Skeletal muscle tissue (tissue), 4 donors: Measurements from ENCODE around the gene BRI3BP. TPM values are rescaled to one million over a fixed set of nuclear protein-coding genes. Genes with fewer than 3 reads are reported as not detected.

Source experiments
- H3K27ac ChIP-seq: one replicate; pipeline ENCODE4 v1.7.0; 2013; ENCODE audit warnings: mild to moderate bottlenecking, low read depth, low read length, inconsistent platforms
- H3K27me3 ChIP-seq, 3 donors: one replicate each; pipeline ENCODE4 v1.7.0; 2013; ENCODE audit warnings: low read length in 3 of 3; ENCODE audit not compliant: control insufficient read depth in 3 of 3, insufficient read depth in 3 of 3
- H3K36me3 ChIP-seq, 3 donors: one replicate each; pipeline ENCODE4 v1.7.0; 2013; ENCODE audit warnings: low read length in 3 of 3; ENCODE audit not compliant: control insufficient read depth in 3 of 3, insufficient read depth in 3 of 3
- H3K4me1 ChIP-seq, 3 donors: one replicate each; pipeline ENCODE4 v1.7.0; 2013; ENCODE audit warnings: low read length in 3 of 3, mild to moderate bottlenecking in 3 of 3; ENCODE audit not compliant: control insufficient read depth in 3 of 3, insufficient read depth in 3 of 3
- H3K4me3 ChIP-seq, 3 donors: one replicate each; pipeline ENCODE4 v1.7.0; 2013; ENCODE audit warnings: low read length in 3 of 3
- H3K9ac ChIP-seq, 3 donors: one replicate each; pipeline ENCODE4 v1.7.0; 2013; ENCODE audit warnings: low read length in 3 of 3, mild to moderate bottlenecking in 3 of 3, moderate library complexity in 2 of 3, low read depth in 1 of 3
- H3K9me3 ChIP-seq, 3 donors: one replicate each; pipeline ENCODE4 v1.7.0; 2013; ENCODE audit warnings: low read length in 3 of 3; ENCODE audit not compliant: control insufficient read depth in 3 of 3
- total RNA-seq: library from RNA; depleted of rRNA; stranded (reverse); fragments of >200 nt; gene quantifications from one replicate; pipeline ENCODE4 v1.2.3, GENCODE V29; 2014
- donor health status: Osteomylitis.

Gene BRI3BP, protein sequence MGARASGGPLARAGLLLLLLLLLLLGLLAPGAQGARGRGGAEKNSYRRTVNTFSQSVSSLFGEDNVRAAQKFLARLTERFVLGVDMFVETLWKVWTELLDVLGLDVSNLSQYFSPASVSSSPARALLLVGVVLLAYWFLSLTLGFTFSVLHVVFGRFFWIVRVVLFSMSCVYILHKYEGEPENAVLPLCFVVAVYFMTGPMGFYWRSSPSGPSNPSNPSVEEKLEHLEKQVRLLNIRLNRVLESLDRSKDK
- 4.2 TPM for total RNA-seq

DNA sequence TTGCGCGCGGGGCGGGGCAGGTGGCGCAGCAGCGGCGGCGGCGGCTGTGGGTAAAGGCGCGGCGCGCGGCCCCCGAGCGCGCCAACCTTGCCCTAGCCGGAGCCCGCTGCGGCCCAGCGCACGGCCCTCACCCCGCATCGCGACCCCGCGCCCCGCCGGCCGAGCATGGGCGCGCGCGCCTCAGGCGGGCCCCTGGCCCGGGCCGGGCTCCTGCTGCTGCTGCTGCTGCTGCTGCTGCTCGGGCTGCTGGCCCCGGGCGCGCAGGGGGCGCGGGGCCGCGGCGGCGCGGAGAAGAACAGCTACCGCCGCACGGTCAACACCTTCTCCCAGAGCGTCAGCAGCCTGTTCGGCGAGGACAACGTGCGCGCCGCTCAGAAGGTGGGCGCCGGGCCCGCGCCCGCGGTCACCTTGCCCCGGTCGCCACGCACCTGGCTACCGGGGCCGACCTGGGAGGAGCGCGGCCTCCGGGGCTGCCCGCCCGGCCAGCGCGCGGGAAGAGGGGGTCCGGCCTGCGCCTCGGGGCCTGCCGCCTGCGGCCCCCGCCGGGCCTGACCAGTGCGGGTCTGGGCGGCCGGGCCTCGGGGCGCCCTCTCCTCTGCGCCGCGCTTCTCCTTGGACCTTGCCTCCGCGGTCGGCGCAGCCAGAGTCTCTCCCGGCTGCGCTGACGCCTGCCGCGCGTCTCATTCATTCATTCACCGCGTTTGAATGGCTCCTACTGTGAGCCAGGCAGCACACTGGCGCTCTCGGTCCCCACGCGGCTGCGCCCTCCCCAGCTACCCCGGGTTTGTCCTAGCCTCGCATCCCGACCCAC lies at the start of gene BRI3BP:
TSS of gene BRI3BP (plus strand) at position 20 of the 811 bp plus-strand sequence. CDS start at position 166, 146 bp downstream.
- Histone ChIP-seq H3K4me1 (peaks cover 11 to 15% (median 12%) of the 10 kb centered on the region in 3 donors), H3K4me3 (peak within 1 kb of the TSS; percentile 63 to 75 (median 74)), H3K27me3 (no peaks in the 10 kb centered on the region), H3K27ac (no peak within 1 kb of the TSS), H3K9me3 (no peaks in the 10 kb centered on the region), H3K9ac (peak within 1 kb of the TSS; percentile 61 to 74 (median 62)), H3K36me3 (no peaks in the 10 kb centered on the region)

DNA sequence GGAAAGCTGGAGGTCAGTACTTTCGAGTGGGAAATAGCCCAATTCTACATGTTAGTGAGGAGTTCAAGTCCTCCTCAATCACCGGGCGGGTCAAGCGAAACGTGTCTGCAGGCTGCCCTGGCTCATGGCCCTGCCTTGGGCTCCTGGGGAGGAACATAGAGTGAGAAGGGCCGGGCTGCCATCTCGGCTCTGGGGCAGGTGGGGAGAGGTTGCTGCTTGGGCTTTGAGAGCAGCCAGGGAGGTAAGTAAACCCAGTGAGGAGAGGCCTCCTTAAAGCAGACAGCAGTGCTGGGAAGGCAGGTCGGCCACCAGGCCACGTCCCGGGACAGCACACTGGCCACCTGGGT lies 47.0 kb upstream of the BRI3BP start:
- no peak overlapping the region for H3K27ac ChIP-seq
- H3K27me3 ChIP-seq, result no peaks in the 10 kb centered on the region
- H3K9me3 ChIP-seq, result no peaks in the 10 kb centered on the region
- no peaks in the 10 kb centered on the region for H3K4me1 ChIP-seq
- H3K4me3 ChIP-seq, result no peak overlapping the region
- peaks cover 26 to 34% (median 30%) of the 10 kb centered on the region in 3 donors for H3K36me3 ChIP-seq
- H3K9ac ChIP-seq, result no peak overlapping the region

DNA sequence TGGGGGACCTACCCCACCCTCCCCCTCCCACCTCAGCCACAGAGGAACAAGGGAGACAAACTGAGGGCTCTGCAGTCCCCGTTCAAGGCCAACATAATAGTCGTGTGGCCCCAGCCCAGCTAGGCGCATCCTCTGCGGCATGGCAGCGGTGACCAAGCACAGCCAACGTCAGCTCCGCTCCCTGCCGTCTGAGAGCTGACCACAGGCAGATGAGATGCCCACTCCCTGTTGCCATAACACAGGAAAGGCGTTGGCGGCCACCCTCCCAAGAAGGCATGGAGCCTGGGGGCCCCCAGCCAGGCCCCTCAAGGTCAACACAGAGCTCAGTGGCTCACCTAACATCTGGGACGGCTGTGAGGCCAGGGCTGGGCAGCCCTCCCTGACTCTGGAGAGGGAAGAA lies 46.4 kb upstream of the BRI3BP start:
- peaks cover 26 to 38% (median 30%) of the 10 kb centered on the region in 3 donors for H3K36me3 ChIP-seq

DNA sequence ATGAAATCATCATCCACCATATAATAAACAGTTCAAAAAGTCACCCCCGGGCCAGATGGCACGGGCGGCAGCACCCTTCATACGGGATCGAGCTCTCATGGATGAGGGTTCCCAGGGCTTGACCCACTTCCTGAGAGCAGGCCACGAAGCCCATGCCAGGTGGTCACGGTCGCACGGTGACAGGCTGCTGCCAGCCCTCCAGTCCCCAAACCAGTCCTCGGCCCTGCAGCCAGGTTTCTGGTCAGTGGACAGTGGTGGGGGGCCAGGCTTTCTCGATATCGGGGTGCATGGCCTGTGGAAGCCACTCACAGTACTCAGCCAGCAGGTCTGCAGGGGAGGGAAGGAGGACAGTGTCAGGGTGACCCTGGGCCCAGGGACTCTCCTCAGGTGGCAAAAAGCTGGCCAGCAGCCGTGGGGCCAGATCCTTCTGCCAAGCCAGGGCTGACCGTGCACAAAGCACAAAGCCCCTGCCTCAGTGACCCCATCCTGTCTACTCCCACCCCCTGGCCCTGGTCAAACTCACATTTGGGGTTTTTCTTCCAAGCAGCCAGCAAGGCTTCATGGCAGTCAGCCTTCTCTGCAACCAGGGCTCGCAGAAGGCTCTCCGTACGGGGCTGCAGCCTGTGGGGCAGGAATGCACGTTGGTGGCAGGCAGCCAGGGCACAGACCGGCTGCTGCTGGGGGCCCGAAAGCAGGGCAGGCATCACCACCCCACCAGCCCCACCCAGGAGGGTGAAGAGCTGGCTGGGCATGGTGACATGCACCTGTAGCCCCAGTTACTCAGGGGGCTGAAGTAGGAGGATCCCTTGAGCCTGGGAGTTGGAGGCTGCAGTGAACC lies 45.7 kb upstream of the BRI3BP start:
- no peak overlapping the region for H3K4me3 ChIP-seq
- H3K9me3 ChIP-seq, result no peaks in the 10 kb centered on the region
- H3K9ac ChIP-seq, result no peak overlapping the region
- H3K36me3 ChIP-seq, result peaks cover 33 to 42% (median 35%) of the 10 kb centered on the region in 3 donors
- no peaks in the 10 kb centered on the region for H3K4me1 ChIP-seq
- H3K27ac ChIP-seq, result no peak overlapping the region
- H3K27me3 ChIP-seq, result no peaks in the 10 kb centered on the region

More for the DNA sequence above, 46.4 kb upstream of the BRI3BP start:
- H3K4me1 ChIP-seq, result no peaks in the 10 kb centered on the region
- no peaks in the 10 kb centered on the region for H3K27me3 ChIP-seq
- H3K9ac ChIP-seq, result no peak overlapping the region
- no peaks in the 10 kb centered on the region for H3K9me3 ChIP-seq
- no peak overlapping the region for H3K4me3 ChIP-seq
- no peak overlapping the region for H3K27ac ChIP-seq

DNA sequence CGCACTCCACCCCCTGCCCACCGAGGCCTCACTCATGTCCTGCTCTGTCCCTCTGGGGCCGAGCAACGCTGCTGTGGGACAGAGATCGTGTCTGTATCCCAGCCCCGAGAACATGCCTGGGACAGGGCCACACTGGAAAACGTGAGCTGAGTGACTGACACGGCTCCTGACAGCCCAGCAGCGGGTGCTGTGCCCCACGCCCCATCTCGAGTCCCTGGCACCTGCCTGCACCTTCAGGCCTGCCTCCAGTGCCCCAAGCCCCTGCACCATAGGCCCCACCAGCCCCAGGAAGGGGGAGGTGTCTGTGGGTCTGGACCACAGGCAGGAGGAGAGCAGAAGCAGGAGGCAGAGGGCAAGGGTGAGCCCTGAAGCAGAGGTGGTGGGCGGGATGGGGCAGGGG lies 44.4 kb upstream of the BRI3BP start:
- Histone ChIP-seq H3K4me3 (no peak overlapping the region), H3K27ac (no peak overlapping the region), H3K4me1 (no peaks in the 10 kb centered on the region), H3K36me3 (peaks cover 41 to 50% (median 45%) of the 10 kb centered on the region in 3 donors), H3K9me3 (no peaks in the 10 kb centered on the region), H3K27me3 (no peaks in the 10 kb centered on the region), H3K9ac (no peak overlapping the region)

DNA sequence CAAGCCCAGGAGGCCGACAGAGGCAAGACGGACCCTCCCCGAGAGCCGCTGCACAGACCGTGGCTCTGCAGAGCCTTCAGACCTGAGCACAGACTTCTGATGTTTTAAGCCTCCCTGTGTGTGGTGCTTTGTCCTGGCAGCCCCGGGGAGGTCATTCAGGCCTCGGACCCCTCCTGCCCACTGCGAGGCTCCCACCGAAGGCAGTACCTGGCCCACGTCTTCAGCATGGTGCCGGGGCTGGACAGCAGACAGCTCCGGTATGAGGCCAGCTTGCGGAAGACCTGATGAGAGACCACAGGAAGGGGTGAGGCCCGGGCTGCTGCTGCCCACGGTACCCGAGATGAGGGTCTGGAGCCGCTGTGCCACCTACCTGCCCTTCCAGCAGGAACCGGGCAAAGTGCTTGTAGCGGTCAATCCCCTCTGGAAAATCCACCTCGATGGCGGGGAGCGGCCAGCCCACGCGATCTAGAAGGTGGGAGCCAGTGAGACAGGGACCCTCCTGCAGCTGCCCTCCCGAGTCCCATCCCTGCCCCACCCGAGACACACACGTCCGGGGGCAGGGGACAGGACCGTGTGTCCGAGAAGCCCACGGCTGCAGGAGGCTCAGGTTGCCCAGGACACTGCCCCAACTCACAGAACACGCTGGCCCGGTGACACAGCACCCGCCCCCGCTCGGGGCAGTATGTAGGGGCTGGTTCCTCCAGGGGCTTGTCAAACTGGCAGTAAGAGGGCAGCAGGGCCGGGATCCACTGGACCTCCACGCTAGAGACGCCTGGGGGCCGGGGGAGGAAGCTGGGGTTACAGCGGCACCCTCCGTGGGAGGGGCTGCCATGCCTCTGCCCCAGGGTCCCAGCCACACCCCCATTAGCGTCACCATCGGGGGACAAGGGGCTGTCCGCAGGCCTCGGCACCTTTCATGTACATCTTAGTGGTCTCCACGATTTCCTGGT lies 43.4 kb upstream of the BRI3BP start:
- H3K27ac ChIP-seq, result no peak overlapping the region
- no peaks in the 10 kb centered on the region for H3K27me3 ChIP-seq
- no peak overlapping the region for H3K4me3 ChIP-seq
- no peaks in the 10 kb centered on the region for H3K9me3 ChIP-seq
- H3K9ac ChIP-seq, result no peak overlapping the region
- peaks cover 46 to 55% (median 50%) of the 10 kb centered on the region in 3 donors for H3K36me3 ChIP-seq
- no peaks in the 10 kb centered on the region for H3K4me1 ChIP-seq

DNA sequence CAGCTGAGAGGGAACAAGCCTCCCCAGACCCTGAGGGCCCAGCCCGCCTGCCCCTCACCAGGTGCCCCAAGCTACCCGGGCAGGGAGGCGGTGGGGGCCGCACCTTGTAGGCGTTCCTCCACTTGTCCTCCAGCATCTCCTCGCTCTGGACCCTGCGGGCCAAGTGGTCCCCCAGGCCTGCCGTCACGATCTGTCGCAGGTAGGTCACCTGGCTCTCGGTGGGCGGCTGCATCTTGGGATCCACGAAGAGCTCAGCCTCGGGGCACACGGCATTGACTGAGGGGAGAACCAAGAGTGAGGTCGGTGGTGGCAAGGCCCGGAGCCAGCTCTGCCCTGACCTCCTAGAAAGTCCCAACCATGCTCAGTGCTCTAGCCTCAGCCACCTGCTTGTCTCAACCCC lies 41.1 kb upstream of the BRI3BP start:
- Histone ChIP-seq H3K27me3 (no peaks in the 10 kb centered on the region), H3K36me3 (peaks cover 54 to 60% (median 60%) of the 10 kb centered on the region in 3 donors), H3K27ac (no peak overlapping the region), H3K9ac (no peak overlapping the region), H3K9me3 (no peaks in the 10 kb centered on the region), H3K4me1 (no peaks in the 10 kb centered on the region), H3K4me3 (no peak overlapping the region)

DNA sequence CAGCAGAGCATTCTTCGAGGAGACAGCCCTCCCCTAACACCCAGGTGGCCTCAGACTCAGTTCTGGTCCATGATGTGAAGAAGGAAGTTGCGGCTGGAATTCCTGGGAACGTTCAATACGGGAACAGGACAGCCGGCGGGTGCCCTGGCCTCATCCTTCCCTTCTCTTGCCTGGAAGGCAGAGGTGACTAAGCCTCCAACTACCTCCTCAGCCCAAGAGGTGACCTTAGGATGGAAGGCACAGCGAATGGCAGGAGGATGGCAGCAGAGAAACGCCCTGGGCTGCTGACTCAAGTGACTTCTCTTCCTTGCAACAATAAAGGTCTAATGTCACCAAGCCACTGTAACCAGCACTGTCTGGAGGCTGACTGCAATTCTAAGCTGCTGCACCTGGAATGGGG lies 40.6 kb upstream of the BRI3BP start:
- Histone ChIP-seq H3K4me3 (no peak overlapping the region), H3K27ac (no peak overlapping the region), H3K9me3 (no peaks in the 10 kb centered on the region), H3K36me3 (peaks cover 52 to 62% (median 60%) of the 10 kb centered on the region in 3 donors), H3K4me1 (no peaks in the 10 kb centered on the region), H3K9ac (no peak overlapping the region), H3K27me3 (no peaks in the 10 kb centered on the region)

DNA sequence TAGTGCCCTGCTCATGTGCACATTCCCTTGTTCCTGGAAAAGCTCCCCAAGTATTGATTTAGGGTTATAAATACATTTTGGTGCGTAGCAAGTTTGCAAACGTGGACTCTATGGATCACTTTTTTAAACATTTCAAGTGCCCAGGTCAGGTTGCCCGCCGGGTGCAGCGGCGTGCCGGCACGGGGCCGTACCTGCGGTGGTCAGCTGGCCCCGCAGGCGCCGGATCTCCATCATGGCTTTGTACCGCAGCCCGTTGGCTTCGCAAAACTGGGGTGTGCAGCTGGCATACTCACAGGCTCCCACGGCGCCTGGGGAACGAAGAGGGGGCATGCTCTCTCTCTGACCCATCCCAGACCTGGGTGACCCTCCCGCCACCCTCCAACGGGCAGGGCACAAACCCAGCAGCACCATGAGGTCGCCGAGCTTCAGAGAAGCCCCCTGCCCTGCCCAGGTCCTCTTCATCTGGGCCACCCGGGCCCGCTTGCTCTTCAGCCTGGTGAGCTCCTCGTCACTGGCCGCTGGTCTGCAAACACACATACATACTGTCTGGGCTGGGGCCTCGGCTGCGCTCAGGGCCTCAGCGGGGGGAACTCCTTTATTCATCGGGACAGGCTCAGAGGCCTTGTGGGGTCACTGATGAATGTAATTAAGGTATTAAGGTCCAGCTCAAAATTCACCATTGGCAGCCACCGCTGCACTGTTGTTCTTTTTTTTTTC lies 39.6 kb upstream of the BRI3BP start:
- Histone ChIP-seq H3K27me3 (no peaks in the 10 kb centered on the region), H3K4me1 (no peaks in the 10 kb centered on the region), H3K9ac (no peak overlapping the region), H3K27ac (no peak overlapping the region), H3K4me3 (no peak overlapping the region), H3K9me3 (no peaks in the 10 kb centered on the region), H3K36me3 (peaks cover 53 to 64% (median 58%) of the 10 kb centered on the region in 3 donors)
